ENCODE results near the gene ZNF468. TPM values are rescaled to one million over a fixed set of nuclear protein-coding genes. Genes with fewer than 3 reads are reported as not detected.
A peak's percentile ranks its signal among the peaks of the same experiment; 100 is the strongest.
"Not testable (repeated sequence)": the region's sequence is repeated elsewhere in the genome, so short reads cannot be mapped to it uniquely, and the experiment has no call there.

ZNF468 gene
- total RNA-seq (2021) = 34.0 and 34.7 TPM in 2 replicates
- long read RNA-seq, full-length matches to known transcripts = 72 of 106 reads
- long read RNA-seq, partial matches to known transcripts = 4 of 106 reads
- long read RNA-seq, other reads (novel, unspliced or antisense) = 30 of 106 reads

DNA sequence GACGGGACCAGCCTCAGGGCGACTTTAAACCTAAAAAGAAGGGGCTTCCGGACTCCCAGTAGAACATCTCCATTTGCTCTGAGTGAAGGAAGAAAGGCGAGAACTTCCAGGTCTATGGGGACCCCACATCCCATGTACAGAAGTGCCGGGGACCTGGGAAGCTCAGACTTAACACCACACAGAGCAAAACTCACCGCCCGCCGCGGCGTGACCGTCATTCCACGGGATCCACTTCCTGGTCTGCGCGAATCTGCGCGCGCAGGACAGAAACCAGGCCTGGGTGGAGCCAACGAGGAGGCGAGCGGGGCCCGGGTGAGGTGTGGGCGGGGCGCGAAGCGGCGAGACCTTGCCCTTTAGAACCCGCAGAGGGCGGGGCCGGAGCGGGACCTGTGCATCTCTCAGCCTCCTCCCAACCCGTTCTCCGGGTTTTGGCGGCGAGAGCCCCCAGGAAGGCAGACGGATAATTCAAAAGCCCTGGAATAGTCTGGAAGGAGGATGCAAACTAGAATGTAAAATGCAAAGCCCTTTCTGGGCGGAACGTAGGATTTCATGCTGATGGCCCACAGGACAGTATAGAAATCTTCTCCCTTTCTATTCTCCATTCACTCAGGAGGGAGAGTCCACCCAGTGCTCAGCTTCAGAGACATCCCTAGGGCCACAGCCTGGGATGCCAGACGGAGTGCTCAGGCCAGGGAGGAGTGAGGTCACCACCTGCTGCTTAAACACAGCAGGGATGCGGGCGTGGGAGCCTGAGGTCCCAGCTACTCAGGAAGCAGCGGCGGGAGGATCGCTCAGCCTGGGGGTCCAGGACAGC is at the start of gene ZNF468:
ZNF468 (minus strand) TSS at position 242 of the 814 bp plus-strand sequence. CDS start 3,347 bp downstream, outside the sequence.
- H3K18ac ChIP-seq (ENCODE audit: insufficient read length, low read depth, low read length); H4K91ac ChIP-seq (ENCODE audit: insufficient read length, low read depth, low read length); H3K23ac ChIP-seq (ENCODE audit: insufficient read length, low read depth, low read length); H3T11ph ChIP-seq (ENCODE audit: low read length); H2BK5ac ChIP-seq (ENCODE audit: insufficient read length, low read length); H3K14ac ChIP-seq (ENCODE audit: insufficient read depth, low read length); H2BK120ac ChIP-seq (ENCODE audit: low read depth, low read length, poor library complexity, severe bottlenecking); H3K79me2 ChIP-seq (ENCODE audit: insufficient read depth, low read length); H3K79me1 ChIP-seq (ENCODE audit: insufficient read depth, low read depth, low read length, poor library complexity, severe bottlenecking); H3K9me3 ChIP-seq (ENCODE audit: control insufficient read depth, low read depth, low read length); H3K4me1 ChIP-seq (ENCODE audit: insufficient read depth, low read length); H4K5ac ChIP-seq (ENCODE audit: insufficient read length, low read depth, low read length); H4K8ac ChIP-seq (replicated peaks; ENCODE audit: insufficient read length, low read depth, low read length); H2BK20ac ChIP-seq (ENCODE audit: low read depth, low read length, poor library complexity, severe bottlenecking); H2BK12ac ChIP-seq (ENCODE audit: insufficient read length, low read depth, low read length); H3K27ac ChIP-seq (ENCODE audit: insufficient read length, low read depth, low read length); H4K20me1 ChIP-seq (ENCODE audit: control insufficient read depth, insufficient read depth, insufficient read length); H3K27me3 ChIP-seq (ENCODE audit: insufficient read depth, low read length); H3K56ac ChIP-seq (ENCODE audit: insufficient read length, low read depth, low read length); H3K9me3 Mint-ChIP-seq; H3K27me3 Mint-ChIP-seq (ENCODE audit: low read depth); H3K4ac ChIP-seq (ENCODE audit: low read depth, low read length); H2BK15ac ChIP-seq (ENCODE audit: low read depth, low read length); H3K23me2 ChIP-seq (ENCODE audit: insufficient read length, low read depth, low read length, poor library complexity, severe bottlenecking); H2AK5ac ChIP-seq (ENCODE audit: insufficient read length, low read length): not testable (repeated sequence)
- no CpG with 5 or more reads among the region's 43 CpGs for WGBS (ENCODE audit: extremely low coverage, insufficient read length, low lambda C conversion rate)
- Mint-ChIP-seq H3K4me3 (peak within 1 kb of the TSS; percentile 93 to 96), H3K4me1 (peaks cover 8 to 24% of the 10 kb centered on the region in 2 experiments), H3K36me3 (ENCODE audit: insufficient read depth in 1 of 3, low read depth in 3 of 3) (peaks cover 8 to 21% (median 13%) of the 10 kb centered on the region in 3 experiments; a peak in 6 of 7 replicates), H3K27ac (peak within 1 kb of the TSS in 2 of 3 experiments; percentile 58 to 91; a peak in 4 of 7 replicates)
- H2AFZ ChIP-seq (ENCODE audit: low read length) = peak within 1 kb of the TSS; percentile 59
- H3K9ac ChIP-seq (ENCODE audit: extremely low read depth, insufficient read length, low read length) = peak within 1 kb of the TSS; percentile 51
- peak within 1 kb of the TSS; percentile 75 for H3K4me2 ChIP-seq (ENCODE audit: insufficient read depth, insufficient read length, low read length)
- peak; percentile 88 for DNase-seq

DNA sequence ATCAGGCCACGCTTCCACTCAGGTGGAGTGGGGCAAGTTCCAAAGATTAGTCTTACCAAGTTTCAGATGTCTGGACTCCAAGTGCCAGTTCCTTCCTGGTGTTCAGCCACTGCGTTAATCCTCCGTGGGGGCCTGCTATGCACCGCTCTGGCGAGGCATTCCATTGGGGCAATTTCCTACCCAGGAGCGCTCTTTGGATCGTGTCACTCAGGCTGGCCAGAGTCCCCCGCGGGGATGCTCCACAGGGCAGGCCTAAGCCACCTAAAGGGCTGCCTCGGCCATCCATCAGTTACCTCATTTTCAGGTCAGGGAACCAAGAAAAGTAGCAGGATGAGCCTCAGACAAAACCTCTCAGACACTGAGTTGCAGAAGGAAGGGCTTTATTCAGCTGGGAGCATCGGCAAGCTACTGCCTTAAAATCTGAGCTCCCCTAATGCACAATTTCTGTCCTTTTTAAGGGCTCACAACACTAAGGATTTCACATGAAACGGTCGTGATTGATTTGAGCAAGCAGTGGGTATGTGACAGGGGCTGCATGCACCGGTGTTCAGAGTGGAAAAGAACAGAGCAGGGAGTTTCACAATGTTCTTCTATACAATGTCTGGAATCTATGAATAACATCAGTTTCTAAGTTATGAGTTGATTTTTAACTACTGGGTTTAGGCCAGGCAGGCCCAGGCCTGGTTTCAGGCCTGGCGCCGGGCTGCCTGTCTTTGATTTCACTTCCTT is 46.8 kb upstream of the ZNF468 start:
- H2BK12ac ChIP-seq (ENCODE audit: insufficient read length, low read depth, low read length); H3K23ac ChIP-seq (ENCODE audit: insufficient read length, low read depth, low read length); H4K5ac ChIP-seq (ENCODE audit: insufficient read length, low read depth, low read length); H3K27me3 Mint-ChIP-seq (ENCODE audit: low read depth); H3K27ac ChIP-seq (ENCODE audit: insufficient read length, low read depth, low read length); H4K8ac ChIP-seq (replicated peaks; ENCODE audit: insufficient read length, low read depth, low read length); H3K4me2 ChIP-seq (ENCODE audit: insufficient read depth, insufficient read length, low read length); H4K91ac ChIP-seq (ENCODE audit: insufficient read length, low read depth, low read length); H3K14ac ChIP-seq (ENCODE audit: insufficient read depth, low read length); H3K4me1 ChIP-seq (ENCODE audit: insufficient read depth, low read length); H3K27me3 ChIP-seq (ENCODE audit: insufficient read depth, low read length); H2AFZ ChIP-seq (ENCODE audit: low read length); H2BK15ac ChIP-seq (ENCODE audit: low read depth, low read length); H3K4ac ChIP-seq (ENCODE audit: low read depth, low read length); H3K23me2 ChIP-seq (ENCODE audit: insufficient read length, low read depth, low read length, poor library complexity, severe bottlenecking); H3K18ac ChIP-seq (ENCODE audit: insufficient read length, low read depth, low read length); H3K27ac Mint-ChIP-seq; H2BK20ac ChIP-seq (ENCODE audit: low read depth, low read length, poor library complexity, severe bottlenecking); DNase-seq; H3K9ac ChIP-seq (ENCODE audit: extremely low read depth, insufficient read length, low read length); H2BK120ac ChIP-seq (ENCODE audit: low read depth, low read length, poor library complexity, severe bottlenecking); H3K4me3 Mint-ChIP-seq; H3K56ac ChIP-seq (ENCODE audit: insufficient read length, low read depth, low read length); H2BK5ac ChIP-seq (ENCODE audit: insufficient read length, low read length); H2AK5ac ChIP-seq (ENCODE audit: insufficient read length, low read length); H3K9me3 Mint-ChIP-seq; H3K79me2 ChIP-seq (ENCODE audit: insufficient read depth, low read length); H3T11ph ChIP-seq (ENCODE audit: low read length); H3K9me3 ChIP-seq (ENCODE audit: control insufficient read depth, low read depth, low read length); H3K79me1 ChIP-seq (ENCODE audit: insufficient read depth, low read depth, low read length, poor library complexity, severe bottlenecking); H4K20me1 ChIP-seq (ENCODE audit: control insufficient read depth, insufficient read depth, insufficient read length): not testable (repeated sequence)
- no CpG with 5 or more reads among the region's 16 CpGs for WGBS (ENCODE audit: extremely low coverage, insufficient read length, low lambda C conversion rate)
- Mint-ChIP-seq H3K36me3 (ENCODE audit: insufficient read depth in 1 of 3, low read depth in 3 of 3) (peaks cover 27 to 37% (median 35%) of the 10 kb centered on the region in 3 experiments), H3K4me1 (peaks cover 20 to 21% of the 10 kb centered on the region in 2 experiments)
